HPDE6-E6E7 (cell line): ENCODE results near the gene LDLRAP1.

Experiments used
- DNase-seq: peaks from one replicate; pipeline ENCODE4 v3.0.0; 2011; ENCODE audit warnings: missing footprints; ENCODE audit errors: extremely low spot score

Gene LDLRAP1

DNA sequence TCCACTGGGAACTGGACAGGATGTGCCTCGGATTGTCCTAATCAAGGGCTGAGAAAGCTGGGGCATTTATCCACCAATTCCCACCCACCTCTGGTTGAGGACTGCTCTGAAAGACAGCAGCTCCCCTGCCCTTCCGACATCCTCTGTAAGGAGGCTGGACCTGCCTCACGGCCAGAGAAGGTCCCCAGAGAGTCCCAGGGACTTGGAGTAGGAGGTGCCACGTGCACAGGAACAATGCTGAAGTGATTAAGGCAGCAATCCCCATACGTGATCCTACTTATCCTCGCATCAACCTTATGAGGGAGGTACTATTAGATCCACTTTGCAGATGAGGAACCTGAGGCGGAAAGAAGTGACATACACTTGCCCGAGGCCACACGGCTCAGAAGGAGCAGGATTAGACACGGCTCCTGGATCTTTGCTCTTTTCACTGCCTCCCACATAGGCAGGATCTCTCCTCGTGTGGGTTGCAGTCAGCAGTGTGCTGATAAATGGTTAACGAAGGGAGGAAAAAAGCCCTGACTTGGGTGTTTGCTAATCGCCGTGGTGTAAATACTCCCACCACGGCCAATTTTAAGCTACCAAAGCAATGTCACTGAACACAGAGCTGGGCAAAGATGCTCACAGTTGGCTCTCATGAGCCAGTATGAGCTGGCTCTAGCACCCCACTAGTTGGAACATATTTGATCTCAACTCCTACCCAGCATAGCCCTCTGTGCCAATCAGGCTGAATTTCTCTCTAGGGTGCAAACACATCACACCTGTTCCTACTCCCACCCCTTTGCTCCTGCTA is 18.6 kb upstream of the LDLRAP1 start:
- no peak for DNase-seq

DNA sequence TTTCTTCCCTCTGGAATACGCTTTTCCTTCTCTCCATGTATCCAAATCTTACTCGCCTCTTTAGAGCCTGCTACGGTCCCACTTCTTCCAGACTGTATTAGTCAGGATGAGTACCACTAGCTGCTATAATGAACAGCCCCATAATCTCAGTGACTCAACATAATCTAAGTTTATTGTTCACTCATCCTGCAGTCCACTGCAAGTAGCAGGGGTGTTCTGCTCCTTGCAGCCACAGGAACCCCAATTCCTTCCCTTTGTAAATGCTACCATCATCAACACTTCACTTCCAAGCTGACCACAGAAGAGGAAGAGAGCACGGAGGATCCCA is 18.1 kb upstream of the LDLRAP1 start:
- DNase-seq: no peak

DNA sequence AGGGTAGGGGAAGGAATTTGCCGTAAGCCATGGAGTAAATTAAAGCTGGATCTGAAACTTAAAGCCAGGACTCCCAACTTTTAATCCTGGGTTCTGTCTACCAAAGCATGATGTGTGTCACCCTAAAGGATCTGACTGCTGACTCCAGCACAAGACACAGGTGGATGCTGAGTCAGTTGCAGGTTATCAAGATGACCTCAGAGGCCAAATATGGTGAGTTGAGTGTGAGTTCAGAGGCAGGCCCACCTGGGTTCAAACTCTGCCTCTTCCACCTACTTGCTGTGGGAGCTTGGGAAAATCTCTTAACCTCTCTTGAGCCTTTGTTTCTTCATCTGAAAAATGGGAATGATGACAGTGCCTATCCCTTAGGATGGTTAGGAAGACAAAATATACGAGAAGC is 16.7 kb upstream of the LDLRAP1 start:
- no peak for DNase-seq

DNA sequence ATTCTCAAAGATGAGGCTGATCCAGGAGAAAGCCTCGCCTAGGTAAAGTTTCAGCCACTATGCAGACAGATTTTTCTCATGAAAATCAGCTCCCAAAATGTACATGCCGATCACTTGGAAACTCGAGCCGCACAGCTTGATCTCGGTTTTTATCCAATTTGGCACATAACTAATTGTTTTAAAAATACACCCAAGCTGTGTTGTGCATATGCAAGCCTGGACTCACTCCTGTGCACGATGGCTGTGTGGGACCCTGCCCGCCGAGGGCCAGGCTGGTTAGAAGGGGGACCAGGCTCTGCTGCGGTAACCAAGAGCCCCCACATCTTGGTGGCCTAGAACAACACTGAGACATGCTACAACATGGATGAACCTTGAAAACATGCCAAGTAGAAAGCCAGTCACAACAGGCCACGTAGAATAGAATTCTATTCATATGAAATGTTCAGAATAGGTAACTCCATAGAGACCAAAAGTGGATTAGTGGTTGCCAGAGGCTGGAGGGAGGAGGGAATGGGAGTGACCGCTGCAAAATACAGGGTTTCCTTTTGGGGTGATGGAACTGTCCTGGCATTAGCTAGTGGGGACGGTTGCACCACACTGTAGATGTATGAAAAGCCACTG is 16.1 kb upstream of the LDLRAP1 start:
- DNase-seq: no peak

DNA sequence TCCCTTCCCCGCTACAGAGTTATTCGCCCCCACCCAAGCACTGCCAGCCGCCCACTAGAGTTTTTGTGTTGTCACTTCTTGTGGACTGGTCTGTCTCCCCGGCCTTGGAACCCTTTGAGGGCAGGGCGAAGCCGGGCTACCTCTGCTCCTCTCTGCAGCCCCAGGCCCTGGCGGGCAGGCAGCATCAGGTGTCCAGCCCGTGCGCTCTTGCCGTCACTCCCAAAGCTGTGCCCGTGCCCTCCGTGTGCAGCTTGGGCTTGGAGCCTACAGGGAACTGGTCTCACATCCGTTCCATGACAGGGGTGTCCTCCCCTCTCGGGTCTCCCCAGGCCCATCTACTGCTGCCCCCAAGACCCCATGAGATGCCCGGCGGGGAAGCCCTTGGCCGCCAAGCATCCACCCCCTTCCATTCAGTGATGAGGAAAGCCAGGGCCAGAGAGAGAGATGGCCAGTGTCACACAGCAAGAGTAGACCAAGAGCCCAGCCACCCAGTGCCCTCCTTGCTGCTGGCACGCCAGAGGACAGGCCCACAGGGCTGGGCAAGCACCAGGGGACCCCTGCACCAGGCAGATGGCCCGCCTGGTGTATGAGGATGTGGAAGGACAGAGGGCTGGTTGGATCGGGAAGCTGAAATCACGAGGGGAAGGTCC is 15.3 kb upstream of the LDLRAP1 start:
- no peak for DNase-seq

DNA sequence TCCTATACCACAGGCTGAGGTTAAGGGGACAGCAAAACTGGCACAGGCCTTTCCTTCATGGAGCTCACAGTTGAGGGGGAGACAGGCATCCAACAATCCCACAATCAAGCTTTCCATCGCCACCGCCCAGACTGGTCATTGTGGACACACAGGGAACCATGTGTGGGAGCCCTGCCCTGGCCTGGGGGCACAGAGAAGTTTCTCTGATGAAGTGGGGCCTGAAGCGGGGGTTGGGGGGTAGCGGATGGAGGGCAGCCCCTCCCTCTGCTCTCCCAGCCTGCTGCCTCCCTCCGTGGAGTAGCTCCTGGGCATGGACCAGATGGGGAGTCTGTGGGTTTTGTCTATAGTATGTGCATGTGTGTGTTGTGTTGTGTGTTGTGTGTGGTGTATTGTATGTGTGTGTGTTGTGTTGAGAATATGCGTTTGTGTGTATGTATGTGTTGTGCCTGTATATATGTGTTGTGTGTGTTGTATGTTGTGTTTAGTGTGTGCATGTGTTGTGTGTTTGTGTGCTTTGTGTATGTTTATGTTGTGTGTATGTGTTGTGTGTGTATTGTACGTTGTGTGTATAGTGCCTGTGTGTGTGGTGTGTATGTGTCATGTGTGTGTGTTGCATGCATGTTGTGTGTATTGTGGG is 14.4 kb upstream of the LDLRAP1 start:
- no peak for DNase-seq

DNA sequence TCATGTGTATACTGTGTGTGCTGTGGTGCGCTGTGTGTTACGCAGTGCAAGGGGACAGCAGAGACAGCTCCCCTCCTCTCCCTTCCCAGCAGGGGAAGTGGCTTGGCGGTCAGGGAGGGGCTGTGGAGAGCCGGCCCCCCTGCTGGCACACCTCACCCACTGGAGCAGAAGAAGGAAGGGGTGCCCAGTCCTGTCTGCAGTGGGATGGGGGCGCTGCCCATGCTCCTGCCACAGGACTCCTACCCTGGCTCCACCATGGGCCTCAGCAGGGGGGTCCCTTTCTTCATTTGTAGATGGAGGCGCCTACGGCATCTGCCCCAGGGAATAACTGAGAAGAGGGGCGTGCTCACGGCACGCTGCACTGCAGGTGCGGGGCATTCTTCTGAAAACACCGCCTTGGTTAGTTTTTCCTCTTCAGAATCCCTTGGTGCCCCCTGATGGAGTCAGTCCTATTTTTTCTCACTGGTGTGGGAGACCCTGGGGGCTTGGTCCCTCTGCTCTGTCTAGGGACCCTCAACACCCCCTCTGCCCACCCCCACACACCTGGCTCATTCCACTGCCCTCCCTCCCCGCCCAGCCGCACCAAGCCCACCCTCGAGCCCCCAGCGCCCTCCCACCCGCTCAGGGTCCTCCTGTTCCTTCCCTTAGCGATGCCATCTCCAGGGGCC is 13.8 kb upstream of the LDLRAP1 start:
- DNase-seq: no peak

DNA sequence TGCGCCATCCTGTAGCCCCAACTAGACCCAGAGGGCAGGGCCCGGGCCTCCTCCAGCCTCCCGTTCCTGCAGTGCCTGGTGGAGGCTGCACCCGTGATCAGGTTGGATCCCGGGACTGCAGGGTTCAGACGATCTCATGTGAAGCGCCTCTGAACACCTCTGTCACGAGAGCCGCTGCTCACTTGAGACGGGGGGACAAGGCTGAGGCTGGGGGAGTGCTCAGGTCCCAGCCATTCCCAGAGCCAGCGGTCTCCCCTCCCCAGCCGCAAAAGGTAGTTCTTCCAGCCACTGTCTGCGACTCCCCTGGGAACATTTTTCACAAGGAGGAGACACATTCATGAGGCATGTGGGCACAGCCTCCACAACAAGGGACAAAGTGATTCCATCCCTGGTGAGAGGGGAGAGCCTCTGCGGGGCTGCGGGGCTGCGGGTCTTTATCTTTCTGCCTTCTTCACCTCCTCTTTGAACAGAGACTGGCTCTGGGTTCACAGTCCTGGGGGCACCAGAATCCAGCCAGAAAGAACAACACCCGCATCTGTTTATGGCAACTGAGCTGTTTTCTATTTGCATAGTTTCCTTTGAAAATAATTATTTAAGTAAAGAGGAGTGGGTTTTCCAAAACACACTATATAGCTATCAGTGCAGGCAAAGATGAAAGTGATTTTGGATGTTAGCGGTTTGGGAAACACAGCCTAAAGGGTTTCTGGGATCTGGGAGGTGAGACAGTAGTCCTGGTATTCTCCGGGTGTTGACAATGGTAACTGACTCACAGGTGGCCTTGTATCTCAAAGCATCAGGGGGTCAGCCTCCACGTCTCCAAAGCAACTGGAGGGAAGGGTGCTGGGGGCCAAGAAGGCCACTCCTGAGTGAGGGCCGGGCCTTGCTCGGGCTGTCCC is 13.0 kb upstream of the LDLRAP1 start:
- DNase-seq: no peak

DNA sequence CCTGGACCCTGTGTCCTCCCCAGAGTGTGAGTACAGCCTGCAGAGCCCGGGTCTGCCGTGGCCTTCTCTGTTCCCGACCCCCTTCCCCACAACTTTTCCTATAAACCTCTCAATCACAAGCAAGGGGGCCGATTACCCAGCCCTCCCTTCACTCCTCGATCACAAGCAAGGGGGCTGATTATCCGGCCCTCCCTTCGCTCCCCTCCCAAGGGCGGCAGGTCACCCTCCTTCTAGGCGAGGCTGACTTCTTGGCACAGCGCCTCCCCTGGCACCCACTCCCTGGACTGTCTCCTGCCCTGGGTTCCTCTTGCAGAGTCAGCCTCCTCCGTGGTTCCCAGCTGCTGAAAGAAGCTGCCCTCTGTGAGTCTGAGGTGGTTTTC is 12.3 kb upstream of the LDLRAP1 start:
- no peak for DNase-seq

DNA sequence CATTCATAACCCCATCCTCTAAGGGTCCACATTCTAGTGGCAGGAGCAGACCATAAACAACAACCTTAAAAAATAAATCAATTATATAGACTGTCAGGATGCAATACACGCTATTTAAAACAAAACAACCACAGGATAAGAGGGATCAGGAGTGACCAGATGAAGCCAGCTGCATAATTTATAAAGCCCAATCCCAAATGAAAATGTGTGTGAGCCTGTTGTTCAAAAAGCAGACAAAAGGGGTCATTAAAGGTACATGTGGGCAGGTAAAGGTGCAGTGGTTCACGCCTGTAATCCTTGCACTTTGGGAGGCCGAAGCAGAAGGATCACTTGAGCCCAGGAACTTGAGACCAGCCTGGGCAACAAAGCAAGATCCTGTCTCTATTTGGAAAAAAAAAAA is 10.4 kb upstream of the LDLRAP1 start:
- no peak for DNase-seq

DNA sequence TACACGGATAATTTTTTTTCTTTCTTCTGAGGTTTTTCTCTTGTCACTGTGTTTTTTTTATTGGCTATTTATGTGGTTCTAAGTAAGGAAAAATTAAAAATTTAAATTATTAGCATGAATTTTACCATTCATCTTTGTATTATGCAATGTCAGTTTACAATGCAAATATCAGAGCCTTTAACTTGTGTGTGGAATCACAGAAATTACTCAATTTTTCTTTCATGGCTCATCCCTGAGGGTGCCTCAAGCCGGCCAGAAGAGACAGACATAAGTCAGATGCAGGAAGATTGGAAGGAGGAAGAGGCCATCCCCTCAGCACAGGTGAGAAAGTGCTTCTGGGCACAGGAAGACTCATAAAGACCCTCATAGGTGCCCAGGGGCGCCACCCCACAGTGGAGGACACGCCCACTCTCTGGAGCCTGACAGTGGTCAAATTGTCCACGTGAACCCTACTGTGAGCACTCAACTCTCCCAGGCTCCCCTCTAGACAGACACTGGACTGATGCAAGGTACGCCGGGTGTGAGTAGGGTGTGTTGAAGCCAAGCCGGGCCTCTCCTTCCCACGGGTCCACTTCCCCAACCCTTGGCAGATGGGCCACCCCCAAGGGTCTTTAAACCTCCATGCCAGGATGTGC is 9.5 kb upstream of the LDLRAP1 start:
- no peak for DNase-seq

DNA sequence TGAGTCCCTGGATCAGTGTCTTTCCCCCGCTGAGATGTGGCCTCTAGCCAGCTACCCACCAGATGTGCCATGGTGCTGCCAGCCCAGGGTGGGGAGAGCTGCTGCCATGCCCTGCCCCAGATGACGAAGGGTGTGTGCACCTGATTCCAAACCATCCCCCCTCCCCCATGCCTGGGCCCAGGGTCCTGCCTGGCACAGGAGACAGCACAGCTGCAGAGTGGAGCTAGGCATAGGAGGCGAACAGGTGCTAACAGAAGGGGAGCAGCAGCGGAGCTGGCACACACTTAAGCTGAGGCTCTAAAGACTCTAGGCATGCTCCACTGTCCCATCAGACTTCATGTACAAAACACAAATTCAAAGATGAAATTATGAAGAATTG is 9.0 kb upstream of the LDLRAP1 start:
- no peak for DNase-seq

DNA sequence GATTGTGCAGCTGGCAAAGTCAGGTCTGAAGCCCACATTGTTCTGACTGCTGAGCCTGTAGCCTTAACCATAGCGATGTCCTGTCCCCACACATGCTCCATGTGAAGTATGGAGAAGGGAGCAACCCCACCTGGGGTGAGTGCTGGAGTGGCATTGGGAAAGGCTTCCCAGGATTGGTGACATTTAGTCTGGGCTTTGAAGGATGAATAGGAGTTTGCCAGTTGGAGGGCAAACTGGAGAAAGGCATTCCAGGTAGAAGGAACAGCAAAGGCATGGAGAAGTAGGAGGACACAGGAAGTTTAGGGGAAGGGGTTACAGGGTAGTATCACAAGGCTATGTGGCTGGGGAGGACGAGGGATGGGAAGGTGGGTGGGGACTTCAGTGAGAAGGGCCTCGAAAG is 7.3 kb upstream of the LDLRAP1 start:
- DNase-seq: no peak

DNA sequence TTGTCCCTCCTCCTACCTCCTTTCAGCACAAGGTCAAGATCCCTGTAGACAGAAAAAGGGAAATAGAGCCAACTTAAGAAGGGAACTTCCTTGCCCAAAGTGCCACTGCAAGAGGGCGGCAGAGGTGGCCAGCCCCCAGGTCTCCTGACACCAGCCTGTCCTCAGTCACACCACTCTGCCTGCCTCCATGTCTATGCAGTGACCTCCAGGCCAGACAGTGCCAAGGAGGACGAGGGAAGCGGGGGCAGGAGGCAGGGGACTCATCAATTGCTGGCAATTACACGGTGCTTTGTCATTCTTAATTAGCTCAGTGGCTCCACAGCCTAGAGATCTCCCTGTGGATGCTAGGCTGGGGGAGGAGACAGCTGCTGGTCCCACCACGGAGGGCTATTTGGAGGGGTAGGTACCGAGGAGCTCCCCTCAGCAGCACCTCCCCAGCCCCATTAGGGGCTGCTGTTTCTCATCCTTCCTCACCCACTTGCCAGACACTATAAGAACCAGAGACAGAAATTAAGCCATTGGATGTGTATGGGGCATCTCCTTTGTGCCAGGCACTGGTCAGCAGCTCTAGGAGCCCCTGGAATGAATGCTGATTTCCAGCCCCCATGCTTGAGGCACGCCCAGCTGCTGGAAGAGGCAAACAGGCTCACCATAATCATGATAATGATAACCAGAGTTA is 6.1 kb upstream of the LDLRAP1 start:
- no peak for DNase-seq

DNA sequence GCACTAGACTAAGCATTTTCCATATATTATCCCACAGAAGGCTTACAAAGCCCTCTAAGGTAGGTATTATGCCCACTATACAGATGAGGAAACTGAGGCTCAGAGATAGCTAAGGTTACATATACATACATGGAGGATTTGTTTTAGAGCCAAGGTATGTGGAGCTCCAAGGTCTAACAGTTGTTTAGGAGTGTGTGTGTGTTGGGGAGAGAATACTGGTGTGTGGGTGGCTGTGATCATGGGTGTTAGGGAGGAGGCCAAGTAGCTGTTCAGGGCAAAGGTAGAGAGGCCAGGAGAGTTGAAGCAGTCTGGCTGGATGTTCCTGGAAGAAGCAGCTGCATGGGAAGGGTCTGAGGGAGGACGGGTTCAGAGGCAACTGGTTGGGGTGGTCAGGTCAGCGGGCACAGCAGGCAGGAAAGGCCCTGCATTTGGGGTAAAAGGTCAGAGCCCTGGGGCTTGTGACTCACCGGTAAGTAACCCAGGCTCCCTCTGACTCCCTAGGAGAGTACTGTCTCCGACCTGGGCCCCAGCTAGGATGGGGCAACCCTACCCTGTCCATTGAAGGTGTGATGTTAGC is 5.1 kb upstream of the LDLRAP1 start:
- DNase-seq: no peak

DNA sequence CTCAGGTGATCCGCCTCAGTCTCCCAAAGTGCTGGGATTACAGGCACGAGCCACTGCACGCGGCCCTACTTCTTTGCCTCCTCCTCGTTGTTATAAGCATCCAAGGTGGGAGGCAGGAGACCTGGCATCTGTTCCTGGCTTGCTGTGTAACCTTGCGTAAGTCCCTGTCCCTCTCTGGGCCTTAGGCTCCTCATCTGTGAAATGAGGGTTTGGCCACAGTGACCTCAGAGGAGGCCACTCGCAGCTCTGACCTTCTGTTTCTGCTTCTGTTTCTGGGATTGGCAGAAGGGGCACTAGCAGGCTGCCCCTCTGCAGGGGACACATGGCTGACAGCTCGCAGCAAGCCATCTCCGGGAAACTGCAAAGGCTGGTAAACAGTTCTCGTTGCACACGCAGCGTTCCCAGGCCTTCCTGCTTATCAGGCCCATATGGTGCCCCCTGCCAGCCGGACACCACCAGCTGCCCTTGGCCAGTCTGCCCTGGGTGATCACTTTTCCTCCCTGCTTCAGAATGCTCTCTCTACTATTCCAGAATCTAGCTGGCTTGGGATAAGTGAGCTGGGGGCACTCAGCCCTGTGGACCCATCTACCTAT is 2.6 kb upstream of the LDLRAP1 start:
- no peak for DNase-seq

DNA sequence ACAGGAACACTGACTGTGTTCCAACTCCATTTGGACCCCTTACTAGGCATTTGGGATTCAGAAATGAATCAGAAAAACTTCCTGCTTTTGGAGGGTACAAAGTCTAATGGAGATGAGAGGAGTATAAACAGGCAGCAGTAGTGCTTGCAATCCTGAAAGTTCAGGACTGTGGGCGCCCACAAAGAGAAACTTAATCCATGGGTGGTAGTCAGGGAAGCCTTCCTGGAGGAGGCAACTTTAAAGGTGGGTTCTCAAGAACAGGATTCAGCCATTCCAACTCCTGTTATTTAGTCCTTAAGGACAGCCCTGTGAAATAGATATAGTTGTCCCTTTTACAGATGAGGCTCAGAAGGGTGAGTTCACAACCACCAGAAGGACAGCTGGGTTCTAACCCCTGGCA is 2.0 kb upstream of the LDLRAP1 start:
- DNase-seq: no peak

DNA sequence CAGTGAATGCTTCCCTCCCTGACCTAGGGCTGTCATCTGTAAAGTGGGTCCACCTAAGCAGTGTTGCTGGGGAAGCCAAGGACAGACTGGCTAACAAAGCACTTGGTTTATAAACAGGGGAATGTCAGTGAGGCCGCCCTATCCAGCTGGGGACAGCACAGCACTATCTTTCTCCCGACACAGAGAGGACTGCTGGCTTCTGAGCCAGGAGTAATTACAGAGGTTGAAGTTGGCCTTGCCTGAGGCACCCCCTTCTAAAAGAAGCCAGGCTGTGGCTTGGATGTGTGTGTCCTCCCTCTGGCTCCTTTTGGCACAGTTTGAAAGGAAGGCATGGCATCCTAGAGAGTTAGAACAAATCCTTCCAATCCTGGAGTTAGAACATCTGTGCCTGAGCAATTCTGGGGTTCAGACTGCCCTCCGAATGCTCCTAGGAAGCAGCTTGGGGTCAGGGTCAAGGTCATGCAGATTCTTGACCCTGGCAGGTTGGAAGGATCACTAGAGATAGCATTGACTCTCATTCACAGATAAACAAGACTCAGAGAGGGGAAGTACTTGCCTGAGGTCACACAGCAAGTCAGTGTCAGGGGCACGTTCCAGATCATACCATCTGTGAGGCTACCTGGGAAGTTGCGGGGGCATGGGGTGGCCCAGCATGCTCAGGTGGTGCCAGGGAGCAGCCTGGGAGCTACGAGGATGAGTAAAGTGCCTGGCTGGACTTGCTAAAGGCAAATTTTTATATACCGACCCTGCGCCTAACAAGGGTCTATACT is 1.3 kb upstream of the LDLRAP1 start:
- no peak for DNase-seq

DNA sequence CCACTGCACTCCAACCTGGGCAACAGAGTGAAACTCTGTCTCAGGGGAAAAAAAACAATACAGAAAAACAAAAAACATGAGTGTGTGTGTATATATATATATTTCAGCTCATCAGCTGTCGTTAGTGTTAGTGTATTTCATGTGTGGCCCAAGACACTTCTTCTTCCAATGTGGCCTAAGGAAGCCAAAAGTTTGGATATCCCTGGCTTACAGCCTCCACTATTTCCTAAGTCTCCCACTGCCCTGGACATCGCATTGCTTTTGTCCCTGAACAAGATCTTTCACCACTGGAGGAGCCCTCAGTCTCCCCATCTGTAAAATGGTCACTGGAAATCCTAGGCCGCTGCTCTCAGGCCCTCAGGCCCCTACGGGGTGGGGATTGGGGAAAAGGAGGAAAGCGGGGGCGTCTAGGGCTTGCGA is 391 bp upstream of the LDLRAP1 start:
- no peak for DNase-seq
